ENCODE measurements around the gene CEMIP2. TPM values are rescaled to one million over a fixed set of nuclear protein-coding genes. Genes with fewer than 3 reads are reported as not detected.

Gene CEMIP2
- total RNA-seq, 1 donor from 2014 or later: 139 TPM

DNA sequence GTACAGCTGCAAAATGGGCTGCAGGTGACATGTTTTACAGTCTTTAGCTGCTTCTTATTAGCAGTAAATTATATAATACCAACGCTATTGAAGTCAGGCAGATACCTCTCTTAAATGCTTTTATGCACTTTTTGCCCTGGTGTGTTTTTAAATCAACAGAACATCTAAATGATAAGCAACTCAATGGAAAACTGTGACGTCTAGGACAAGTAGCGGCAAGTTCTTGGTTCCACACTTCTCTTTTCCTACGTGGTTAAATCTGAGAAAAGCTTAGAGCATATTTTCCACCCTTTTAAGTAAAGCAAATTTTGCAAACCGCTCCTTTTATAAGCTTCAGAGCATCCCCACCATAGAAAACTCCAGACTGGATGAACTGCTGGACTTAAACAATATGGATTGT is 58.1 kb downstream of the CEMIP2 start:
- no peaks in the 10 kb centered on the region for H3K4me1 ChIP-seq (ENCODE audit: insufficient read depth, low read length)
- no peak overlapping the region for H3K4me3 Mint-ChIP-seq (ENCODE audit: unreplicated experiment)
- H3K9me3 ChIP-seq (ENCODE audit: insufficient read depth, low read depth, low read length): no peaks in the 10 kb centered on the region
- H3K27ac Mint-ChIP-seq (ENCODE audit: unreplicated experiment): no peak overlapping the region
- H3K9me3 Mint-ChIP-seq (ENCODE audit: unreplicated experiment): no peaks in the 10 kb centered on the region
- no peak overlapping the region for H2AFZ ChIP-seq (ENCODE audit: low read depth, low read length)
- H3K79me2 ChIP-seq (ENCODE audit: insufficient read depth, low read length): no peaks in the 10 kb centered on the region
- H3K9ac ChIP-seq (ENCODE audit: low read length): no peak overlapping the region
- no peaks in the 10 kb centered on the region for H4K20me1 ChIP-seq (ENCODE audit: insufficient read depth, low read length)
- no peaks in the 10 kb centered on the region for H3K4me1 Mint-ChIP-seq (ENCODE audit: low read depth, unreplicated experiment)
- H3K36me3 Mint-ChIP-seq (ENCODE audit: low read depth, unreplicated experiment): peaks cover 14% of the 10 kb centered on the region
- TF ChIP-seq, protein P1, sequence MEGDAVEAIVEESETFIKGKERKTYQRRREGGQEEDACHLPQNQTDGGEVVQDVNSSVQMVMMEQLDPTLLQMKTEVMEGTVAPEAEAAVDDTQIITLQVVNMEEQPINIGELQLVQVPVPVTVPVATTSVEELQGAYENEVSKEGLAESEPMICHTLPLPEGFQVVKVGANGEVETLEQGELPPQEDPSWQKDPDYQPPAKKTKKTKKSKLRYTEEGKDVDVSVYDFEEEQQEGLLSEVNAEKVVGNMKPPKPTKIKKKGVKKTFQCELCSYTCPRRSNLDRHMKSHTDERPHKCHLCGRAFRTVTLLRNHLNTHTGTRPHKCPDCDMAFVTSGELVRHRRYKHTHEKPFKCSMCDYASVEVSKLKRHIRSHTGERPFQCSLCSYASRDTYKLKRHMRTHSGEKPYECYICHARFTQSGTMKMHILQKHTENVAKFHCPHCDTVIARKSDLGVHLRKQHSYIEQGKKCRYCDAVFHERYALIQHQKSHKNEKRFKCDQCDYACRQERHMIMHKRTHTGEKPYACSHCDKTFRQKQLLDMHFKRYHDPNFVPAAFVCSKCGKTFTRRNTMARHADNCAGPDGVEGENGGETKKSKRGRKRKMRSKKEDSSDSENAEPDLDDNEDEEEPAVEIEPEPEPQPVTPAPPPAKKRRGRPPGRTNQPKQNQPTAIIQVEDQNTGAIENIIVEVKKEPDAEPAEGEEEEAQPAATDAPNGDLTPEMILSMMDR (IDR thresholded peaks at IDR 0.05; ENCODE audit: insufficient read depth, low read depth, low read length): no peak
- no peak for TF ChIP-seq EZH2 (IDR thresholded peaks at IDR 0.05; ENCODE audit: insufficient read depth, low read length)
- FAIRE-seq: no peak
- H3K4me3 ChIP-seq (ENCODE audit: insufficient read depth, low read depth, low read length): no peak overlapping the region
- H3K27ac ChIP-seq (ENCODE audit: low read depth, low read length): no peak overlapping the region
- H3K36me3 ChIP-seq (ENCODE audit: insufficient read depth, low read length): peaks cover 36% of the 10 kb centered on the region
- H3K27me3 ChIP-seq (ENCODE audit: insufficient read depth, low read length): no peaks in the 10 kb centered on the region
- no peaks in the 10 kb centered on the region for H3K27me3 Mint-ChIP-seq (ENCODE audit: low read depth, unreplicated experiment)
- no peak for DNase-seq (ENCODE audit: low read depth)
- H3K4me2 ChIP-seq (ENCODE audit: low read length): no peak overlapping the region

DNA sequence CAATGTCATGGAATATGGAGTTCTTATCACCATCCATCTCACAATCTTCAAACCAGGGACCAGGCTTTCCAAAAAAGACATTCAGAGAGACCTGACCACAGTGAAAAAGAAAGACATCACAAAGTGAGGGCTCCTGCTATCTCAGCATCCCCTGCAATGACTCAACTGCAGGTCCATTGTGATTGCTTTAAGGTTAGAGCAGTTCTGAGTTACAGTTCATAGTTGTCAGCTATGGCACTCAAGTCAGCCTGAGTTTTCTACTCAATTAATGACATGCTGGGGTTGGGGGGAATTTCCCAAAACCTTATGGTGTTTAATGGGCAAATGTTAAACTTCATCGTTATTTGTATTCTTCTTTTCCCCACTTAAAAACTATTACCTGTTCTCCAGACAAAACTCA is 58.9 kb downstream of the CEMIP2 start:
- DNase-seq (ENCODE audit: low read depth) (no peak), FAIRE-seq (no peak)
- H3K36me3 ChIP-seq (ENCODE audit: insufficient read depth, low read length): peaks cover 31% of the 10 kb centered on the region
- no peak overlapping the region for H3K9ac ChIP-seq (ENCODE audit: low read length)
- Mint-ChIP-seq H3K36me3 (ENCODE audit: low read depth, unreplicated experiment) (peaks cover 14% of the 10 kb centered on the region), H3K4me1 (ENCODE audit: low read depth, unreplicated experiment) (no peaks in the 10 kb centered on the region), H3K27me3 (ENCODE audit: low read depth, unreplicated experiment) (no peaks in the 10 kb centered on the region), H3K9me3 (ENCODE audit: unreplicated experiment) (no peaks in the 10 kb centered on the region), H3K27ac (ENCODE audit: unreplicated experiment) (no peak overlapping the region), H3K4me3 (ENCODE audit: unreplicated experiment) (no peak overlapping the region)
- no peak overlapping the region for H2AFZ ChIP-seq (ENCODE audit: low read depth, low read length)
- no peaks in the 10 kb centered on the region for H3K27me3 ChIP-seq (ENCODE audit: insufficient read depth, low read length)
- no peaks in the 10 kb centered on the region for H4K20me1 ChIP-seq (ENCODE audit: insufficient read depth, low read length)
- H3K4me1 ChIP-seq (ENCODE audit: insufficient read depth, low read length): no peaks in the 10 kb centered on the region
- no peak overlapping the region for H3K27ac ChIP-seq (ENCODE audit: low read depth, low read length)
- no peak overlapping the region for H3K4me2 ChIP-seq (ENCODE audit: low read length)
- no peak overlapping the region for H3K4me3 ChIP-seq (ENCODE audit: insufficient read depth, low read depth, low read length)
- no peak for TF ChIP-seq EZH2 (IDR thresholded peaks at IDR 0.05; ENCODE audit: insufficient read depth, low read length)
- TF ChIP-seq, protein P1 (IDR thresholded peaks at IDR 0.05; ENCODE audit: insufficient read depth, low read depth, low read length): no peak
- H3K9me3 ChIP-seq (ENCODE audit: insufficient read depth, low read depth, low read length): no peaks in the 10 kb centered on the region
- no peaks in the 10 kb centered on the region for H3K79me2 ChIP-seq (ENCODE audit: insufficient read depth, low read length)

DNA sequence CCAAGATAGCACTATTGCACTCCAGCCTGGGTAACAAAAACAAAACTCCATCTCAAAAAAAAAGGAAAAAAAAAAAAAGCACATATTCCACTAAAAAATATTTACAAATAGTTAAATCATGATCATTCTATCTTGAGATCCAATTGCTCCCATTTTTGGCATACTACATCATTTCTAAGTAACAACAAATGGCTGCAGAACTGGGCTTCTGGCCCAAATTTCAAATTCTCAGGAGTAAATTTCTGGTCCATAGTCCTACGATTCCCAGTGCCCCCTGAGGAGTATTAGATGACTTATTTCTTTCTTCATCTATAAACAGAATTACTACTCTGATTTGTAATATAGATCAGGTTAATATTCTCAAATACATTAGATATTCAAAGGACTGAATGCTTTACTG is 62.1 kb downstream of the CEMIP2 start:
- Histone ChIP-seq H3K9ac (ENCODE audit: low read length) (no peak overlapping the region), H3K79me2 (ENCODE audit: insufficient read depth, low read length) (no peaks in the 10 kb centered on the region), H3K4me1 (ENCODE audit: insufficient read depth, low read length) (no peaks in the 10 kb centered on the region), H4K20me1 (ENCODE audit: insufficient read depth, low read length) (peaks cover 3% of the 10 kb centered on the region), H3K36me3 (ENCODE audit: insufficient read depth, low read length) (peaks cover 32% of the 10 kb centered on the region), H3K27ac (ENCODE audit: low read depth, low read length) (no peak overlapping the region), H2AFZ (ENCODE audit: low read depth, low read length) (no peak overlapping the region), H3K9me3 (ENCODE audit: insufficient read depth, low read depth, low read length) (no peaks in the 10 kb centered on the region), H3K4me2 (ENCODE audit: low read length) (no peak overlapping the region), H3K4me3 (ENCODE audit: insufficient read depth, low read depth, low read length) (no peak overlapping the region), H3K27me3 (ENCODE audit: insufficient read depth, low read length) (no peaks in the 10 kb centered on the region)
- H3K4me1 Mint-ChIP-seq (ENCODE audit: low read depth, unreplicated experiment): no peaks in the 10 kb centered on the region
- peaks cover 11% of the 10 kb centered on the region for H3K36me3 Mint-ChIP-seq (ENCODE audit: low read depth, unreplicated experiment)
- no peaks in the 10 kb centered on the region for H3K9me3 Mint-ChIP-seq (ENCODE audit: unreplicated experiment)
- no peak overlapping the region for H3K27ac Mint-ChIP-seq (ENCODE audit: unreplicated experiment)
- no peaks in the 10 kb centered on the region for H3K27me3 Mint-ChIP-seq (ENCODE audit: low read depth, unreplicated experiment)
- no peak for TF ChIP-seq EZH2 (IDR thresholded peaks at IDR 0.05; ENCODE audit: insufficient read depth, low read length)
- TF ChIP-seq, protein P1 (IDR thresholded peaks at IDR 0.05; ENCODE audit: insufficient read depth, low read depth, low read length): no peak
- FAIRE-seq (no peak), DNase-seq (ENCODE audit: low read depth) (no peak)
- H3K4me3 Mint-ChIP-seq (ENCODE audit: unreplicated experiment): no peak overlapping the region

Measured in astrocyte (in vitro differentiated cells and primary cell).